Renal cortical epithelial cell (primary cell): ENCODE data around the gene PXMP4. TPM values are rescaled to one million over a fixed set of nuclear protein-coding genes. Genes with fewer than 3 reads are reported as not detected.

Experiments used
- DNase-seq: peaks from one replicate; pipeline ENCODE4 v3.0.0-alpha.2; 2011; ENCODE audit warnings: low read depth
- total RNA-seq: library from RNA; depleted of rRNA; stranded (reverse); fragments of >200 nt; gene quantifications from 2 replicates; pipeline ENCODE4 v1.2.3, GENCODE V29; 2014

Gene PXMP4
- total RNA-seq, 1 donor from 2014 or later: 6.3 TPM

GRCh38 chr20:33732166-33732970, 12.3 kb upstream of the PXMP4 start:
- DNase-seq: peak; percentile 34

GRCh38 chr20:33731693-33732165, 11.6 kb upstream of the PXMP4 start, which contains the start of gene ZNF341:
ZNF341 (plus strand) TSS chr20:33731996; CDS start chr20:33732022, 26 bp downstream.
- DNase-seq: peak; percentile 25

DNA sequence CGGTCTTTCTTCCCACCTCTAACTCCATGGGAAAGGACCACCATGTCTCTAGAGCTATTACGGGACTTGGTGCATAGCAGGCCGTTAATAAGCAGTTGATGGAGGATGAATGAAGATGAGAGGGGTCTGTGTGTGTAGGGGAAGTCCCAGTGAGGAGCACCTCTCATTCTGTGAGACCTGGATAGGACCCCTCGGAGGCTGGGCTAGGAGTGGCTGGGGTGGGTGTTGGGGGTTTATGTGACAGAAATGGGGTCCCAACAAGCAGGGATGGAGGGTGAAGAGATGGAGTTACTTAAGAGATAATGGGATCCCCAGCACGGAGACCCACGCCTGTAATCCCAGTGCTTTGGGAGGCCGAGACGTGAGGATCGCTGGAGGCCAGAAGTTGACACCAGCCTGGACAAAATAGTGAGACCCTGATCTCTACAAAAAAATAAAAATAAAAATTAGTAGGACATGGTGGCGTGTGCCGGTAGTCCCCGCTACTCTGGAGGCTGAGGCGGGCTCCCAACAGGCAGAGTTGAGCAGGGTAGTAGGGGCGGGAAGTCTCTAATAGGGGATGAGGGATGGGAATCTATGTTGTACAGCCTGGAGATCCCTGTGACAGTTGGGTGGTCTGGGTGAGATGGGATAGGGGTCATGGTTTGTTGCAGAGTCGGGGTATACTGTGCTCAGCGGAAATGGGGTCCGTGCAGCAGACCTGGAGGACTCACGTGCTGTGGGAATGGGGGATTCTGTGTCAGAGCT, 11.0 kb upstream of the PXMP4 start:
- DNase-seq: no peak

GRCh38 chr20:33729101-33729500, 9.0 kb upstream of the PXMP4 start:
- no peak for DNase-seq

DNA sequence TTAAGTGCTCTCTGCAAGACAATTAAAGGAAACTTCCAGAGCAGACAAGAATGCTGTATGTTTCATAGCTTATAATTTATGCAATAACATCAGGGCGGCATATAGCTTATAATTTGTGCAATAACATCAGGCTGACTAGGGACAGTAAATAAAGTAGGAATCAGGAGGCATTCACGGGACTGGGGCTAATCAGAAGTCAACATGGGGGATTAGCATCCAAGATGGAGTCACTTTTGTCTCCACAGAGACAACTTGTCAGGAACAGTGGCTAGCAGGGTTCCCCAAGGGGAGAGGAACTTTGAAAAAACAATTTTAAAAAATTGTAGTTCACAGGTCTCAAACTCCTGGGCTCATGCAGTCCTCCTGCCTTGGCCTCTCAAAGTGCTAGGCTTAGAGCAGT, 8.4 kb upstream of the PXMP4 start:
- no peak for DNase-seq

DNA sequence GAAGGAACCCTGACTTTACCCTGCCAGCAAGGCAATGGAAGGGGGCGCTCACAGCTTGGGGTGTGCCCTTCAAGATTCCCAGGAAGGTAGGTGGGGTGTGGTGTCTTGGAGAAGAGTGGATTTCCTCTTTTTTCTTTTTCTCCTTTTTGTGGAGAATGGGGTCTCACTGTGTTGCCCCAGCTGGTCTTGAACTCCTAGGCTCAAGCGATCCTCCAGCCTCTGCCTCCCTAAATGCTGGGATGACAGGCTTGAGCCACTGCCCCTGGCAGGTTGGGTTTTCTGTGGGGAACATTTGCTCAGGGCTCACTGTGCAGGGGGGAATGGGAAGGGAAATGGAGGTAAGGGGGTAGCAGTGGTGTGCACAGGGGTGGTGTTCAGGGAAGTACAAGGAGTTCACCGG, 7.7 kb upstream of the PXMP4 start:
- DNase-seq: no peak

DNA sequence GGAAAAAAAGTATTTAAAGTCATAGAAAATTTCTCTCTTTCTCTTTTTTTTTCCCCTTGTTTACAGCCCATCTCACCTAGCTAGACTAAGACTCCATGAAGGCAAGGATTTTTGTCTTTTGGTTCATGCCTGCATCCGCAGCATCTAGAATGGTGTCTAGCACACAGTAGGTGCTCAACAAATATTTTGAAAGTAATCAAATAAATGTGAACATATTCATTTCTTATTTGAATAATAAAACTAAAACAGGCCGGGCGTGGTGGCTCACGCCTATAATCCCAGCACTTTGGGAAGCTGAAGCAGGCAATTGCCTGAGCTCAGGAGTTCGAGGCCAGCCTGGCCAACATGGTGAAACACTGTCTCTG, 7.0 kb upstream of the PXMP4 start:
- no peak for DNase-seq

DNA sequence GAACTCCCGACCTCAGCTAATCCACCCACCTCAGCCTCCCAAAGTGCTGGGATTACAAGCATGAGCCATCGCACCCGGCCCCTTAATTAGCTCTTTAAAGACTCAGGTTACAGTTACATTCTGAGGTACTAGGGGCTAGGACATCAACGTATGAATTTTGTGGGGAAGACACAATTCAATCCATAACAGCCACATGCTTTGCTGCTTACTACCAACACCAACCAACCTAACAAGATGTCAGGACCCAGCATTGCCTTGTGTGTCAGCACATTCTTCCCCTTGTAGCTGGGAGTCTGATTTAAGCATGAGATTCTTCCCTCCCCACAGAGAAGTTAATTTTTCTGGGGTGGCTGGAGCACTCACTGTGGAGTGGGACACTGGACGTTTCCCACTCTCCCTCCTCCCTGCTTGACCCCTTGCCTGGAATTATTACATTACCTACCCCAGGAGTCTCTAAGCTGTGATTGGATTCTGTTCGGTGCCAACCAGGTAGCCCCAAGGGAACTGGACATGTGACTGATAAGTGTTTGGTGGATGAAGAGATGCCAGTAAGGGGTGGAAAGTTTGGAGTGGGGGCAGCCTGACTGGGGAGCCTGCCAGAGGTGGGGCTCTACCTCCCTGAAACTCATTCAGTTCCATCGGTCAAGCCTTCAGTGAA, 5.6 kb upstream of the PXMP4 start:
- no peak for DNase-seq

- DNase-seq: peak; percentile 45
Observed at GRCh38 chr20:33724439-33725094, 4.5 kb upstream of the PXMP4 start.

GRCh38 chr20:33721391-33722140, 1.5 kb upstream of the PXMP4 start:
- DNase-seq: no peak

- DNase-seq: no peak
Observed at GRCh38 chr20:33719277-33719988, 677 bp downstream of the PXMP4 start.

- no peak for DNase-seq
Observed at GRCh38 chr20:33716498-33716897, 3.6 kb downstream of the PXMP4 start.

DNA sequence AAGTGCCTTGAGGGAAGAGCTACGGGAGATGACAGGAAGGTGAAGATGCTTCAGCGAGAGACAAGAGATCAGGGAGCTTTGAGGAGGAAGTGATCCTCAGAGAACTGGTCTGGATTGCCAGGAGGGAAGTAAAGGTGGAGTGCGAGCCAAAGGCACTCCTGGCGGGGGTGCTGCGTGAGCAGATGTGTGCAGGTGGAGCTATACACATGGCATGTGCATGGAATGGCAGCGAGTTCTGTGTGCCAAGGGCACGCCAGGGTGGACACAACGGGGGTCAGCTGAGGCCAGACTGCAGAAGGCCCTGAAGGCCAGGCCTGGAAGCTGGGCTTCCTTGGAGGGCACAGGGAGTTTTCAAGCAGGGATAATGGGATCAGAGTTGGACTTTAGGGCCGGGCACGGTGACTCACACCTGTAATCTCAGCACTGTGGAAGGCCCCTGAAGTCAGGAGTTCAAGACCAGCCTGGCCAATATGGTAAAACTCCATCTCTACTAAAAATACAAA, 6.2 kb downstream of the PXMP4 start:
- no peak for DNase-seq

GRCh38 chr20:33711446-33711738, 8.7 kb downstream of the PXMP4 start:
- DNase-seq: no peak

DNA sequence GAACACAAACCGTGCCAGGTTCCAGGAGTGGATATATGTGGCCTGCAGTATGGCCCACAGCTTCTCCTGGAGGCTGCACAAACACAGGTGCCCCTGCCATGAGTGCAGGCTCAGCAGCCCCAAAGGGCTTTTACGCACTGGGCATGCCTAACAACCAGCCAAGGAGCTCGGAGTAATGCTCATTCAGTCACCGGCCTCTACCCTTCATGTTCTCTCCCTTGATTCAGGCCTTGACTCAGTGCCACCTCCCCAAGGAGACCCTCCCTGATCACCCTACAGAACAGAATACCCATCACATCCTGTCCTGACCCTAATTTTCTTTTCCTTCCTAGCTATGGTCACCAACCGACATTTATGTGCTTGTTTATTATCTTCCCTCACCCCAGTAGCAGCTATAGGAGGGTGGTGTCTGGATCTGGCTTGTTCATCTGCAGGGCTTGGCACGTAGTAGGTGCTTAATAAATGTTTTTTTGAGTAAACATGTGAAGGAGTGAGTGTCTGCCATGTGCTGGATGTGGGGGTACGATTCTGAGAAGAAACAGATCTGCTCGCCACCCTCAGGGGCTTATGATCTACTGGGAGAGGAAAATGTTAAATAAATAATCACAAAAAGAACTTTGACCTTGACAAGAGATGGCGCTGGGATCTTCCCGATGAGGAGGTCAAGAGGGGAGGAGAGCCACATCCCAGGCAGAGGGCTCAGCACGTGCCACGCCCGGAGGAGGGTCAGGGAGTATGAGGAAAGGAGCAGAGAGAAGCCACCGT, 9.2 kb downstream of the PXMP4 start:
- DNase-seq: no peak

- no peak for DNase-seq
Observed at GRCh38 chr20:33709905-33710541, 10.1 kb downstream of the PXMP4 start.

DNA sequence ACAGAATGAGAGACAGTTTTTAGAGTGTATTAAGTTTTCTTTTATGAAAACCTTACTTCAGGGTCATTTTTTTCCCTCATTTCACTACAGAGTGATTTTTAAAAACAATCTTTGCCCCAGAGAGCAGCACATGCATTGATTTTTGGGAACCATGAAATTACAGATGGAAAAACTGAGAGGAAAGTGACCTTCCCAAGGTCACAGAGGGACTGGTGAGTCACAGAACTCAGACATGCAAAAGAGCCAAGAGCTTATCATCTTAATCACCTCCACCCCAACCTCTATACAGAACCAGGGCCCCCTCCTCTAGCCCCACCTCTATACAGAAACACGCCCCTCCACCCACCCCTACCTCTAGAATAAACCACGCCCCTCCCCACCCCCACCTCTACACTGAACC, 10.7 kb downstream of the PXMP4 start:
- no peak for DNase-seq

- no peak for DNase-seq
Observed at GRCh38 chr20:33707668-33708067, 12.4 kb downstream of the PXMP4 start.

GRCh38 chr20:33704197-33704924, 15.7 kb downstream of the PXMP4 start:
- peak; percentile 47 for DNase-seq
